Osteocyte (in vitro differentiated cells): ENCODE data around the gene MROH8. TPM values are rescaled to one million over a fixed set of nuclear protein-coding genes. Genes with fewer than 3 reads are reported as not detected.

Experiments used
- DNase-seq: peaks from one replicate; pipeline ENCODE4 v3.0.0; 2021; ENCODE audit warnings: mixed read lengths; ENCODE audit not compliant: unreplicated experiment; ENCODE audit errors: extremely low spot score
- H3K27ac Mint-ChIP-seq: one replicate; pipeline ENCODE4 v1.8.0; 2021; ENCODE audit warnings: mild to moderate bottlenecking, mixed read lengths; ENCODE audit not compliant: unreplicated experiment
- H3K27me3 Mint-ChIP-seq: one replicate; pipeline ENCODE4 v1.8.0; 2021; ENCODE audit warnings: mixed read lengths; ENCODE audit not compliant: unreplicated experiment
- H3K36me3 Mint-ChIP-seq: one replicate; pipeline ENCODE4 v1.8.0; 2021; ENCODE audit warnings: mixed read lengths; ENCODE audit not compliant: unreplicated experiment
- H3K4me1 Mint-ChIP-seq: one replicate; pipeline ENCODE4 v1.8.0; 2021; ENCODE audit warnings: mixed read lengths; ENCODE audit not compliant: unreplicated experiment
- H3K4me3 Mint-ChIP-seq: one replicate; pipeline ENCODE4 v1.8.0; 2021; ENCODE audit warnings: mild to moderate bottlenecking, moderate library complexity, mixed read lengths; ENCODE audit not compliant: unreplicated experiment
- H3K9me3 Mint-ChIP-seq: one replicate; pipeline ENCODE4 v1.8.0; 2021; ENCODE audit warnings: mixed read lengths; ENCODE audit not compliant: unreplicated experiment
- CTCF ChIP-seq: fragments of 200-600 bp; sonication (generic); IDR thresholded peaks from 2 replicates; pipeline ENCODE4 v1.5.0; 2021; ENCODE audit warnings: antibody characterized with exemption, mild to moderate bottlenecking, moderate library complexity
- total RNA-seq: library from RNA; stranded (reverse); gene quantifications from 2 replicates; pipeline ENCODE4 v1.2.1, GENCODE V29; 2021

The MROH8 gene
- total RNA-seq, 1 donor from 2014 or later = 1.5 TPM

- Mint-ChIP-seq H3K27ac (no peak overlapping the region), H3K9me3 (no peaks in the 10 kb centered on the region), H3K4me3 (no peak overlapping the region), H3K36me3 (peaks cover 2% of the 10 kb centered on the region), H3K27me3 (peaks cover 2% of the 10 kb centered on the region), H3K4me1 (no peaks in the 10 kb centered on the region)
- TF ChIP-seq CTCF = no peak
- DNase-seq = no peak
Observed at GRCh38 chr20:37162646-37163045, 16.7 kb downstream of the MROH8 start.

- no peak for TF ChIP-seq CTCF
- Mint-ChIP-seq H3K36me3 (peaks cover under 1% of the 10 kb centered on the region), H3K27me3 (peaks cover 2% of the 10 kb centered on the region), H3K27ac (no peak overlapping the region), H3K4me3 (no peak overlapping the region), H3K9me3 (no peaks in the 10 kb centered on the region), H3K4me1 (no peaks in the 10 kb centered on the region)
- DNase-seq = no peak
Observed at GRCh38 chr20:37161830-37162549, 17.4 kb downstream of the MROH8 start.

- no peak for DNase-seq
- no peaks in the 10 kb centered on the region for H3K36me3 Mint-ChIP-seq
- no peaks in the 10 kb centered on the region for H3K9me3 Mint-ChIP-seq
- no peak overlapping the region for H3K4me3 Mint-ChIP-seq
- H3K27me3 Mint-ChIP-seq = peaks cover 2% of the 10 kb centered on the region
- H3K4me1 Mint-ChIP-seq = no peaks in the 10 kb centered on the region
- TF ChIP-seq CTCF = no peak
- H3K27ac Mint-ChIP-seq = no peak overlapping the region
Observed at GRCh38 chr20:37160683-37161082, 18.7 kb downstream of the MROH8 start.

- H3K4me1 Mint-ChIP-seq = no peaks in the 10 kb centered on the region
- no peak overlapping the region for H3K4me3 Mint-ChIP-seq
- DNase-seq = no peak
- no peaks in the 10 kb centered on the region for H3K27me3 Mint-ChIP-seq
- no peaks in the 10 kb centered on the region for H3K9me3 Mint-ChIP-seq
- TF ChIP-seq CTCF = no peak
- H3K36me3 Mint-ChIP-seq = no peaks in the 10 kb centered on the region
- no peak overlapping the region for H3K27ac Mint-ChIP-seq
Observed at GRCh38 chr20:37158248-37158647, 21.1 kb downstream of the MROH8 start.

GRCh38 chr20:37155987-37156386, 23.4 kb downstream of the MROH8 start:
- Mint-ChIP-seq H3K27ac (no peak overlapping the region), H3K4me3 (no peak overlapping the region), H3K27me3 (no peaks in the 10 kb centered on the region), H3K4me1 (no peaks in the 10 kb centered on the region), H3K36me3 (no peaks in the 10 kb centered on the region), H3K9me3 (no peaks in the 10 kb centered on the region)
- DNase-seq = no peak
- TF ChIP-seq CTCF = no peak
